HUDEP-2 (cell line): ENCODE measurements around the gene PAM.

Source experiments
- DNase-seq, 76 experiments: peaks; one replicate each; lab custom pipeline; 2025; ENCODE audit not compliant: unreplicated experiment in 76 of 76; lab: John Stamatoyannopoulos, UW

The PAM gene

DNA sequence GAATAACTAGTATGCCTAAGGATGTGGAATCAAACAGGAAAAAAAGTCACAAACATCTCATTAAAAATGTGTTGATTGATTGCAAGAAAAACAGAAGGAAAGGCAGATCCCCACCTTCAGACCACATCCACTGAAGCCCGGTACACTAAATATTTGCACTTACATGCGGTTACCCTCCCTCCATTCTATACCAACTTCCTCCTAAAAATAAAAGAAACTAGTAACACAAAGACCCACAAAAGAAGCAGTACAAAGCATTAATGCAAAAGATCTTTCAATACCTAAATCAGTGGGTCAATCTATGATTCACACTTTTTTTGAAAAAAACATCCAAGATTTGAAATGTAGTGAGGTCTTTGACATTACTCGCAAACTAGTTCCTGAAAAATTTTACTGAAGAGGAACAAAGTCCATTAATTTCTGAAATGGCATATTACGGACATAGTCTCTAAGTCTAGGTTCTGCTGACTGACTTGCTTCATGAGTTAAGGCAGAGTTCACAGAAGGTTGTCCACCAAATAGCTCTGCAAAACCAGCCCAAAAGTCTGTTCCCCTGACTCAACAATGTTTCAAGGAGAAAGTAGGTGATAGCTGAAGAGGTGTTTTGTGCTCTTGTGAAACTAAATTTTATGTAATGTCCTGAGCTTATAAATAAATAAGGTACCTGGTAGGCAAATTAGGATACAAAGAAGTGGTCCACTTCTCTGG, 100.7 kb downstream of the PAM start:
- no peak for DNase-seq

DNA sequence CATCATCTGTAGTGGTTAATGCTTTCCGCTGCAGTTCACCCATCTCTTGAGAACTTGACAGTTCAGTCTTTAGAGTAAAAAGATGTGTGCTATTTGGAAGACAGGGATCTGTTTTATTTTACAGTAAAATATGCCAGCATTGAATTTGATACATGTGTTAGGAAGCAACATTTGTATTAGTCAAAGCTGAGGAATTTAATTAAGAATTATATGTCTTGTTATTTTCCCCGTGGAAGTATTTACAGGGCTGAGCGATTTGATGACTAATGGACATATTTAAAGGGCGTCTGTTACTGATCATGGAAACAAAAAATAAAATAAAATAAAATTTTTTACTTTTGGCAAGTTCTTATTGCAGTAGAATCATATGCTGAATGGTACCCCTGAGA, 101.3 kb downstream of the PAM start:
- DNase-seq = no peak

DNA sequence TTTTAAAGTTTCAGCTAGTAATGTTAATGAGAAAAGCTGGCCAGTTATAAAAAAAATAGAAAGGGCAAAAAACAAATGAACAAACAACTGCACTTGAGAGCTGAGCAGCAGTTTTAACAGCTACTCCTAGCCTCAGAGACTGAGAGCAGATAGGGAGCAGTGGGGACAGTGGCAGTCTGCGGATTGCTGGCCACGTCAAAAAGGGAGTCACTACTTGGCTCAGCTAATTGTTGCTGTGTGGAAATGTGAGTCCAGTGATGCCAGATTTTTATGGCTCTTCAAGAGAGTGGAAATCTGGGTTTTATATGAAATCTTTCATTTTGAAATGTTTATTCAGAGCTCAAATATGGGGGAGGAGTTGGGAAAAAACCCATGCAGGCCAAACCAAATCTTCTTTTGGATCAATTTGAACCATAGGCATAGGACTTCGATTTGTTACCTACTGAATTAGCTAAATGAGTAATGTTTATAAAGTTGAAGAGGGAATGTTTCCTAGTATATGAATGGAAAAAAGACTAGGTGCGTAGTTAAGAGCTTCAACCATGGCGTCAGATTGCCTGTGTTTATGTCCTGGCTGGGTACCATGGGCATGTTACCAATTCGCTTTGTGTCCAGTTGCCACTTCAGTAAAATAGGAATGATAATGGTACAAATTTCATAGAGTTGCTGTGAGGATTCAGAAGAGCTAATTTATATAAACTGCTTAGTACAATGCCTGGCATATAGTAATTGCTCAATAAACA, 102.1 kb downstream of the PAM start:
- no peak for DNase-seq

DNA sequence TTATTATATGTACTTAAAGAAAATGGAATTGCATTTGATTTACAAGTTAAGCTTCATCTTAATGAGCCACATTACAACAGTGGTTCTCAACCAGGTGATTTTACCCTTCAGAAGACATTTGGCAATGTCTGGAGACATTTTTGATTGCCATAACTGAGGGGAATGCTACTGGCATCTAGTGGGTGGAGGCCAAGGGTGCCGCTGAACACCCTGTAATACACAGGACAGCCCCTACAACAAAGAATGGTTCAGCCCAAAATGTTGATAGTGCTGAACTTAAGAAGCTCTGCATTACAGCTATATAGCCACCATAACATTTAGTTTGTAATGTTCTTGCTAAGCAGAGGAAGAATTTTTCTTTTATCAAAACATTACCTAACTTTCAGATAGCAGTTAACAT, 103.1 kb downstream of the PAM start:
- DNase-seq = peak in 3 of 76 experiments; percentile 4 to 22 (median 12)

DNA sequence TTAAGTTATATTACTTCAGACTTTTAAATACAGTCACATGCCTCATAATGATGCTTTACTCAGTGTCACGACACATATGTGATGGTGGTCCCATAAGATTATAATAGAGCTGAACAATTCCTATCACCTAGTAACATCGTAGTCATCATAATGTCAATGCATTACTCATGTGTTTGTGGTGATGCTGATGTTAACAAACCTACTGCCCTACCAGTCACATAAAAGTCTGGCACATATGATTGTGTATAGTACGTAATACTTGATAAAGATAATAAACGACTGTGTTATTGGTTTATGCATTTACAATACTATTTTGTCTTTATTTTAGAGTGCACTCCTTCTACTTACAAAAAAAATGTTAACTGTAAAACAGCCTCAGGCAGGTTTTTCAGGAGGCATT, 103.7 kb downstream of the PAM start:
- no peak for DNase-seq

DNA sequence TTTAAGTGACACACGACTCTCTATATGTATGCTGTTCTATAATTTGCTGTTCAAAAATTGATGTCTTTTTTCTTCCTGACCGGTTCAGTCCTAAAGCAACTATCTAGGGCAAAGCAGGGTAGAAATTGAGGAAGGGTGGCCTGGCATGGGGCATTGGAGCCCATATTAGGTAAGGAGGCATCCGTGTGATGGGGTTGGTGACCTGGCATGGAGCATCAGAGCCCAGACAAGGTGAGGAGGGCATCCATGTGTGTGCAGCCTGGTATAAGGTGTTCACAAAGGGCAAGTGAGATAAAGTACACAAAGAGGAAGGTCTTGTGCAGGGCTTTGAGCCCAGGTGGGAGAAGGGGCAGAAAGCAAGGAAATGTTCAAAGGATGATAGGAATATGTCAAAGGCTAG, 104.9 kb downstream of the PAM start:
- DNase-seq = no peak

DNA sequence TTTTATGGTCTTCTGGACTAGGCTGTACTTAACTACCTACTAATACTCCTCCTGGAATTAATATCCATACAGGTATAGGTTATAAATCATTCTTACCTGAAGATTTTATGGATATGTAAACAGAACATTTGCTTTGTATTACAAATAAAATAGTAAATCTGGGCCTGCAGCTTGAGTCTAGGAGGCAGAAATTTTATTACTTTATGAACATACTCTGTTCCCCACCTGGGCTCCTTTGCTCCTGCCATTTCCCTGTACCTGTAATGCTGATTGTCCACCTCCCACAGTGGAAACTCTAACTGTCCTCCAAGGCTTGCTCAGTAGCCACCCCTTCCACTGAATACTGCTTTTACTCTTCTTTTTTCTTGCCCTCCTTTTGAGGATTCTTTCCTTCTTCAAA, 108.0 kb downstream of the PAM start:
- DNase-seq = no peak

DNA sequence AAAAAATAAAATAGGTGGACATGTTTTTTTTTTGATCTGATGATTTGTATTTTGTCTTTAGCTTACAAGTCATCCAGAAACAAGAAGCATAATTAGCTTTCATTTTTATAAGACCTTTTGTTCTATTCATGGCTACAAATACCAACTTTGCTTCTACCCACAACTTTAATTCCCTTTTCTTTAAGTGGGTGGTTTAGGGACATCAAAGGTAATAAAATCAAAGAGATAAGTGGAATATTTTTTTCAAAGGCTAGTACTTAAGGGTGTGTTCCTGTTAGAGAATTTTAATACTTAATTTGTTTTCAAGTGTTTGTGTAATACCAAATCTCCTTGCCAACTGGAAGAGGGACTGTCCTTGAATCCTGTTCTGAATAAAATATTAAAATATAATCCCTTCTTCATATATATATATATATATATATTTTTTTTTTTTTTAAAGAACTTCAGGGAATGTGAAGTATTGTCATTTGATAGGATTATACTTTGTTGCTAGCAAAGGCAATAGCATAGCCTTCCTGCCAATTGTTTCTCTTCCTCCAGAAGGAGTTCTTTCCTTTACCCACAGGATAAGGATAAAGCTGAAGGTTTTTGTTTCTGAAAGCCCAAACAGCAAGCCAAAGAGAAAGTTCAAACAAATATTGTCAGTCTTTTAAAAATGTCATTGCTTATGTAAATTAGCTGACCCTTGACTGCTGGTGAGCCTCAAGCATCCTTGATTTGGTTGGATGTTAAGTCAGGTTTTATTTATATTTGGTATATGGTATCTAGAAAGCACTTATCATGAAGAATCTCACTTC, 108.9 kb downstream of the PAM start:
- no peak for DNase-seq

DNA sequence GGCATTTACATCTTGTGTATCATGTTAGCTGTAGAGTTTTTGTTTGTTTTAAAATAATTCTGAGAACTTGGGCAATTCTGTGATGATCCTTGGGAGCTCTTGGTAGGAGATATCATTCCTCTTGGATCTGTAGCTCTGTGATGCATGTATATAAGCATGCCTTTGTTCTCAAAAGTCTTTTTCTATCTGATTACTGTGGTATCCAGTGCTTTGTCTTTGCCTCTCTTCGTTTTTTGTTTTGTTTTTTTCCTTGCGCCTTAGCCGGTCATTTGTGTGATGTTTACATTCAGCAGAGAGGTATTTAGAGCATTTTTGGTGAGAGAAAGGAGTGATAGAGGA, 110.0 kb downstream of the PAM start:
- no peak for DNase-seq

DNA sequence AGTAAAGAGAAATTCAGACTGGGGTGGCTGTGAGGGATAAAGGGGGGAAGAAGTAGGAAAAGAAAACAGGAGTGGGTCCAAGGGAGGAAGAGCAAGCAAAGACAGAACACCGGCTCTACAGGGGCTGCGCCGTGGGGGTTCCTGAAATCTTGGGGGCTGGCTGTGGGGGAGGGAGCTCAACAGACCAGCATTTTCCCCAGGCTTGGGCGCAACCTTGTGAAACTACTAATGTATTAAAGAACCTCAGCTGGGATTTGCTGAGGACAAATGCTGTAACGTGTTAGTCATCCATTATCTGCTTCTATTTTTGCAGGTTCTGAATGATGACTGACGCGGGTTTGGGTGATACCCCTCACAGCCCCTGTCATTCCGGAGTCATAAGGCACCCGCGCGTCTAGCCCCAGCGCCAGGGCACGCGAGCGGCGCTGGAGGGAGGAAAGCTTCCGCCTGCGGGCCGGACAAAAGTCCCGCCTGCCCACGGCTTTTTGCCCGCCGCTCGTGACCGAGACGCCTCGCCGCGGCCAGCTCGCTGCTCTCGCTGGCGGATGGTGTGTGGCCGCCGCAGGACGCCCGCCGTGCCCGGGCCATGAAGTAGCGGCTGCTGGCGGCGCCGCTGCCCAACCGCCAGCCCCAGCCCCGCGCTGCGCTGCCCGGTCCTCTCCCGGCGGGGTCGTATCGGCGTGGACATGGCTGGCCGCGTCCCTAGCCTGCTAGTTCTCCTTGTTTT, 110.6 kb downstream of the PAM start:
- peak in 66 of 76 experiments; percentile 2 to 78 (median 38) for DNase-seq

DNA sequence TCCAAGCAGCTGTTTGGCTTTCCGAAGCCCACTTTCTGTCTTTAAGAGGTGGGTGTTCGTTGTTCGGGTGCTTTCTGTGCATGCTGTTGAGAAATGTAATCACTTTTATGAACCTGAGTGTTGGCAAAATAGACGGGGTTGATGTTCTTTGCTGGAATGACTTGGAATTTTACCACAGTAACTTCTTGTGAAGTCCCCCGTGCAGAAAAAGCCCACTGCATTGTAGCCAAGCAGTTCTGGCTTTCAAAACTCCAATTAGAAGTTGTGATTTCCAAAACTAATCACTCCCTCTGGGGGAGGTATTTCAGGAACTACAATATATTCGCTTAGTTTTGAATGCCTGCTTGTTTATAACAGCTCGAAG, 111.1 kb downstream of the PAM start:
- DNase-seq = peak in 2 of 76 experiments; percentile 14 to 29

DNA sequence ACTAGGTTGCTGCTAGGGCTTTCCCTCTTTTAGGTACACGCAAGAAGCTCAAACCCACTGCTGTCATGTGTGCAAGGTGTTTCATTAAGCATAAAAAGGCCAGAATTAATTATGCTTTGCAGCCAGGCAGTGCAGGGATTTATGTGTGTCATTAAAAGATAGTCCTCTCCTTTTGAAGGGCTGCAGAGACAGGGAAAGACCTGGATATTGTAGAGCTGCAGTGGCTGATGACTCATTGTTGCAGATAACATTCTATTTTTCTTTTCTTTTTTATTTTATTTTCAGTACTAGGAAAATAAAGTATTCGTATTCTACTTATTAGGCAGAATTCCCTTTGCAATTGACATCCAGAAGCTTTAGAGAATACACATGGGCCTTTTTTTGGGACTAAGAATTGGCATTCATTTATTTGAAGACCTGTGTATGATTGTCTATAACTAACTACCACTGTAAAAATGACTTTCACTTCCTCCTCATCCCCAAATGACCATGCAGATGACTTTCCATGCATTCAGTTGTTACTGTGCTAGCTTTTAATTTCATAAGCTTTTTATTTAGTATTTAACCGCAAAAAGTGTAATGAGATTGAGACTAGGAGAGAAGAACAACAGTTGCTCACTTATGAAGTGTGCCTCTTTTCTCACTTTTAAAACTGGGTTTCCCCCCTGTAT, 113.0 kb downstream of the PAM start:
- DNase-seq = peak in 4 of 76 experiments; percentile 0 to 15 (median 7)

DNA sequence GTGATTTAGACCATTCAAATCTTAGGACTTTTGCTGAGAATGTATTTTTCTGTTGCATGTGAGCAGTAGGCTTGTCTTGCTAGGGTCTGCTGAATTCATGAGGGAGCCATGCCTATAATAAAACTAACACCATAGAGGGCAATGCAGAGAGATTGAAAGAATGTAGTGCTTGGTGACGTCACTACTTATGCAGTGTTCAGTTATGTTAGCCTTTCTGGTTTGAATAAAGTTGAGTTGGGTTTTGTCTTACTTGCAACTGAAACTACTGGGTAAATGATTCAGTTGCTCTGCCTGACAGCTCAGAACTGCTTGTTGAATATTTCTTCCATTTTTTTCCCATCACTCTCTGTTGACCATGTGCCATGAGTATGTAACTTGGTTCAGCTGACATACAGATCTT, 114.1 kb downstream of the PAM start:
- DNase-seq = no peak

DNA sequence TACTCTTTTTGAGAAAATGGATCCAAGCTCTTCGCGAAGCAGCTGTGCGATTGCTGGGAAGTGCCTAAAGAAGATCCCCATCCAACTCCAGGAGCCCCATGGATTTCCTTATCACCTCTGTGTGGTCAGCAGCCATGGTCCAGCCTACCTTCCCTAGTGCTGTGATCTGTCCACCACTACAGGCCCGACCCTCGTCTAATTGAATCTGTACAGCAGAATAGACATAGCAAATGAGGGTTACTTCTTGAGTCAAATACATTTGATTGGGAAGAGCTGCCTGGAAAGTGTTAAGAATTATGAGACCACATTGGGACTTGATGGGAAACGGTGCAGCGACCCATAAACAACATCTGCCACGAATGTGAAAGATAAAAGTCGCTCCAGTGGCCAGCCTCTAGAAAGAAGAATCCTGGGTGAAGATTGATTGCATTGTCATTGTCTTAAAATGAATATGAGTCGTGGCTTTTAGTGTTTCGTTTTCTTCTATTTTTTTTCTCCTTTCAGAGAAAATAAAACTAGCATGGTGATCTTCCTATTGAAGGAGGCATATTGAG, 118.4 kb downstream of the PAM start:
- DNase-seq = no peak

DNA sequence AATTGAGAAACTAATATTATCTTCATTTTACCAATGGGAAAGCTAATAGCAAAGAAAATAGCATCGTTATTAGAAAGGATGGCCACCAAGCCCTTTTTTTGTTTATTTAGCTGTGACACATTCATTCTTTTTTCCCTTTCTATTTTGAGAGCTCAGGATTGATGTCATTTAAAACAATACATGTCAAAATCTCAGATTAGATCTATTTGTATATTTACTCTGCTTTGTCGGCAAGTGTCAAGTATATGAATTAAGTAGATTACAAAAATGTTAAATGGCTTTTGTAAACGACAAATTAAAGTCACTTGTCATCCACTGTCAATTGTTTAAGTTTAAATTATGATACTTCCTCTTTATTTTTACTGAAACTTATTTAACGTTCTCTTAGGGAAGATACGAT, 118.9 kb downstream of the PAM start:
- DNase-seq = no peak

DNA sequence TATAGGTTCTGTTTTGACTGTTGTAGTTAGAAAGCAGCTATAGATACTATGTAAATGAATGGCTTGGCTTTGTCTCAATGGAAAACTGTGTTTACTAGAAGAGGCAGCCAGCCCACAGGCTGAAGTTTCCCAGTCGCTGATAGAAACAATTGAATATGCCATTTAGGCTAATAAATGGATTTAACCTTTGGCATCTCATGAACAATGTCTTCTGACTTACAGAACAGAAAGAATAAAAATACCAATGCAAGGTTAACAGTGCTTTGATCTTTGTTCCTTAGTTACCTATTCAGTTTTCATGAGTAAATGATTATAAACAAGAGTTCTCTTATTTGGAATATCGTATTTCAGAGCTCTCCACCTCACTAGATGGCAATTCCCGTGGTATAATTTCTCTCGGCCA, 120.6 kb downstream of the PAM start:
- no peak for DNase-seq

DNA sequence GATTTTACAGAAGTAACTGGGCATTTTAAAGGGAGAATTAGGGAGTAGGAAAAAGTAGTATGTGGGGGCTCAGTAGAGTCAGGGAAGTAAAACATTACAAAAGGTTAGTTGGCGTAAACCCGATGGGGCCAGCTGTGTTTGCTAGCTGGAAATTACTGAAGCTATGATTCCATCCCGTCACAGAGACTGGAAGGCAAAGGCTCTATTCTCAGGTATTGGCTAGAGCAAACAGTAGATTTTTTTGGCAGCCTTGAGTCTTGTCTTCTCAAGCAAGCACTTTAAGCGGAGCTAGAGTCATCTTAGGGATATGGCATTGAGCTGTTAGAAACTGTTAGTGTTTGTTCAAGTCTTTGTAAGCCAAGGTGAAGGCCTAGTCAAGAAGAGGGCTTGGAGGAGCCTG, 121.5 kb downstream of the PAM start:
- DNase-seq = no peak

DNA sequence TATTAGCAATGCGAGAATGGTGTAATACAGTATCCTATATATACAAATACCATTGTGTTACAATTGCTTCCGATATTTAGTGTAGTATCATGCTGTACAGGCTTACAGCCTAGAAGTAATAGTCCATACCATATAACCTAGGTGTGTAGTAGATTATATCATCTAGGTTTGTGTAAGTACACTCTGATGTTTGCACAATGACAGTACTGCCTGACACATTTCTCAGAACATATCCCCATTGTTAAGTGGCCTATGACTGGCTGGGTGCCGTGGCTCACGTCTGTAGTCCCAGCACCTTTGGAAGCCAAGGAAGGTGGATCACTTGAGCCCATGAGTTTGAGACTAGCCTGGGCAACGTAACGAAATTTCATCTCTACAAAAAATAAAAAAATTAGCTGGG, 124.6 kb downstream of the PAM start:
- no peak for DNase-seq

DNA sequence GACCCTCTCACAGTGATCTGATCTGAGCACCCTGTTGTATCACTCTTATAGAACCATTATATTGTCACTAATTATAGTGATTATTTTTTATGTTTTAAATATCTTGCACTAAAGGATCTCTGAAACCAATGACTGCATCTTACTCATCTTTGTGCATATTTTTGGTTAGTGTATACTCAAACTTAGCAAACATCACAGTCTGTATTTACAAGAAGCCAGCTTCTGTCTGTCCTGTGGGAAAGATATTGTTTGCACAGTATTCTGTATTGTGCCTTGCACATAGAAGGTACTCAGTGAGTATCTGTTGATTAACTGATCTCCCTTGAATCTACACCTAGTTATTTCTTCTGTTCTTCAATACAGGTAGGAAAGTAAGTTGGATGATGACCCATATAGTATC, 131.5 kb downstream of the PAM start:
- no peak for DNase-seq

DNA sequence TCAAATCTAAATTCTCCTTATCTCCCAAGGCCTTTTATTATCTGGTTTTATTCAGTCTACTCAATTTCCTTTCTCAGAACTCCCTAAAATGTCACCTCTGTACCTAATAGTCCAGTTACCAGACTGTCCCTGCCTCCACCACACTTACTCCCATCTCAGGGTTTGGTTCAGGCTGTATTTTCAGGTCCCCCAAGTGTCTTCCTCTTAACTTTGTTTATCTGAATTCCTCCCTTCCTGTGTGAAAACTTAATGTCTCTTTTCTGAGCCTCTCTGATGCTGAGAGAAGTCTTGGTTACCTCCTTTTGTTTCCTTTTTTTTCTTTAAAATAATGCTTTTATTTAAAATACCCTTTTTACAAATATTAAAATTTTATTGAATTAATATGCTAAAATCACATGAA, 133.4 kb downstream of the PAM start:
- DNase-seq = no peak
